DND-41 (cell line): Measurements from ENCODE around the gene MAP3K5.

Source experiments
- ATAC-seq: fragments of 200-7000 bp; cut with Tn5 transposase; 3 replicates; pipeline ENCODE4 v1.9.1; 2021; ENCODE audit warnings: low read depth; ENCODE audit not compliant: insufficient read depth
- DNase-seq: peaks from one replicate; pipeline ENCODE4 v3.0.0-alpha.2; 2020
- H2AFZ ChIP-seq: 2 replicates; pipeline ENCODE4 v1.6.0; 2012; ENCODE audit warnings: low read depth, low read length
- H3K27ac ChIP-seq: 2 replicates; pipeline ENCODE4 v1.5.1; 2012; ENCODE audit warnings: low read length, inconsistent platforms
- H3K27me3 ChIP-seq: fragments of 200-600 bp; sonication (generic); 2 replicates; pipeline ENCODE4 v1.6.0; 2012; ENCODE audit warnings: low read length, mild to moderate bottlenecking, inconsistent platforms; ENCODE audit not compliant: insufficient read depth, poor library complexity
- H3K36me3 ChIP-seq: 2 replicates; pipeline ENCODE4 v1.5.1; 2012; ENCODE audit warnings: low read length, inconsistent platforms; ENCODE audit not compliant: insufficient read depth
- H3K4me1 ChIP-seq: 2 replicates; pipeline ENCODE4 v1.5.1; 2012; ENCODE audit warnings: mild to moderate bottlenecking, low read length; ENCODE audit not compliant: insufficient read depth
- H3K4me2 ChIP-seq: 2 replicates; pipeline ENCODE4 v1.6.0; 2012; ENCODE audit warnings: mild to moderate bottlenecking, moderate library complexity, low read length, inconsistent platforms; ENCODE audit not compliant: insufficient read depth
- H3K4me3 ChIP-seq, 2 experiments: fragments of 200-600 bp in 1 of 2; shearing (Covaris generic) in 1 of 2; 2 replicates each; pipeline ENCODE4 v1.5.1; 2012 to 2016; ENCODE audit warnings: inconsistent platforms in 2 of 2, low read length in 2 of 2, mild to moderate bottlenecking in 2 of 2, low read depth in 1 of 2, moderate library complexity in 1 of 2
- H3K79me2 ChIP-seq: 2 replicates; pipeline ENCODE4 v1.6.0; 2012; ENCODE audit warnings: low read length, inconsistent platforms; ENCODE audit not compliant: insufficient read depth
- H3K9ac ChIP-seq: 2 replicates; pipeline ENCODE4 v1.6.0; 2012; ENCODE audit warnings: low read depth, mild to moderate bottlenecking, inconsistent platforms, low read length, moderate library complexity
- H3K9me3 ChIP-seq: 2 replicates; pipeline ENCODE4 v1.5.1; 2012; ENCODE audit warnings: low read length, moderate library complexity, mild to moderate bottlenecking, inconsistent platforms; ENCODE audit not compliant: insufficient read depth, severe bottlenecking
- H4K20me1 ChIP-seq: 2 replicates; pipeline ENCODE4 v1.6.0; 2012; ENCODE audit warnings: low read length; ENCODE audit not compliant: insufficient read depth
- CTCF ChIP-seq: IDR thresholded peaks from 2 replicates; pipeline ENCODE4 v1.5.1; 2012; ENCODE audit warnings: borderline replicate concordance, low read length, moderate library complexity, mild to moderate bottlenecking; ENCODE audit not compliant: poor library complexity, severe bottlenecking; ENCODE audit errors: extremely low read depth
- EZH2 ChIP-seq: IDR thresholded peaks from 3 replicates; pipeline ENCODE4 v1.6.1; 2012; ENCODE audit warnings: borderline replicate concordance, low read depth, mild to moderate bottlenecking, moderate library complexity, low read length, inconsistent platforms; ENCODE audit not compliant: severe bottlenecking

Gene MAP3K5

GRCh38 chr6:136546331-136546730, 245.9 kb downstream of the MAP3K5 start:
- ATAC-seq (no peak), DNase-seq (no peak)
- Histone ChIP-seq H3K36me3 (no peaks in the 10 kb centered on the region), H3K27me3 (peaks cover 12% of the 10 kb centered on the region), H3K79me2 (no peaks in the 10 kb centered on the region), H3K4me2 (no peak overlapping the region), H3K9me3 (no peaks in the 10 kb centered on the region), H2AFZ (no peak overlapping the region), H3K4me1 (no peaks in the 10 kb centered on the region), H3K27ac (no peak overlapping the region), H3K4me3 (no peak overlapping the region), H3K9ac (no peak overlapping the region), H4K20me1 (no peaks in the 10 kb centered on the region)
- TF ChIP-seq EZH2 (no peak), CTCF (no peak)

GRCh38 chr6:136544326-136544725, 248.0 kb downstream of the MAP3K5 start:
- Histone ChIP-seq H3K79me2 (no peaks in the 10 kb centered on the region), H2AFZ (no peak overlapping the region), H3K9ac (no peak overlapping the region), H3K4me2 (no peak overlapping the region), H3K36me3 (no peaks in the 10 kb centered on the region), H3K4me1 (no peaks in the 10 kb centered on the region), H3K27ac (no peak overlapping the region), H3K4me3 (no peak overlapping the region), H3K27me3 (peaks cover 12% of the 10 kb centered on the region), H4K20me1 (no peaks in the 10 kb centered on the region), H3K9me3 (no peaks in the 10 kb centered on the region)
- TF ChIP-seq EZH2 (no peak), CTCF (no peak)
- ATAC-seq: no peak
- no peak for DNase-seq

GRCh38 chr6:136541395-136541794, 250.9 kb downstream of the MAP3K5 start:
- TF ChIP-seq EZH2 (no peak), CTCF (no peak)
- no peak overlapping the region for H3K27ac ChIP-seq
- no peaks in the 10 kb centered on the region for H3K9me3 ChIP-seq
- H3K36me3 ChIP-seq: no peaks in the 10 kb centered on the region
- no peaks in the 10 kb centered on the region for H4K20me1 ChIP-seq
- H2AFZ ChIP-seq: no peak overlapping the region
- no peak overlapping the region for H3K9ac ChIP-seq
- no peaks in the 10 kb centered on the region for H3K4me1 ChIP-seq
- no peak for DNase-seq
- H3K4me3 ChIP-seq: no peak overlapping the region
- peaks cover 10% of the 10 kb centered on the region for H3K27me3 ChIP-seq
- no peak overlapping the region for H3K4me2 ChIP-seq
- ATAC-seq: no peak
- H3K79me2 ChIP-seq: no peaks in the 10 kb centered on the region

GRCh38 chr6:136539967-136540652, 252.2 kb downstream of the MAP3K5 start:
- H4K20me1 ChIP-seq: no peaks in the 10 kb centered on the region
- TF ChIP-seq CTCF (no peak), EZH2 (no peak)
- H3K36me3 ChIP-seq: no peaks in the 10 kb centered on the region
- no peaks in the 10 kb centered on the region for H3K9me3 ChIP-seq
- H2AFZ ChIP-seq: no peak overlapping the region
- H3K9ac ChIP-seq: no peak overlapping the region
- H3K79me2 ChIP-seq: no peaks in the 10 kb centered on the region
- H3K4me2 ChIP-seq: no peak overlapping the region
- ATAC-seq (no peak), DNase-seq (no peak)
- H3K4me3 ChIP-seq: no peak overlapping the region
- no peaks in the 10 kb centered on the region for H3K4me1 ChIP-seq
- peaks cover 10% of the 10 kb centered on the region for H3K27me3 ChIP-seq
- H3K27ac ChIP-seq: no peak overlapping the region
